Naive B cell (primary cell): ENCODE measurements around the gene PDCD1. TPM values are rescaled to one million over a fixed set of nuclear protein-coding genes. Genes with fewer than 3 reads are reported as not detected.
"Not testable (repeated sequence)": the region's sequence is repeated elsewhere in the genome, so short reads cannot be mapped to it uniquely, and the experiment has no call there.

Source experiments
- ATAC-seq, 2 donors: fragments of 150-1000 bp; cut with Tn5 transposase; 2 replicates each; pipeline ENCODE4 v1.10.0; 2021; ENCODE audit warnings: low read depth in 2 of 2, mild to moderate bottlenecking in 2 of 2, moderate library complexity in 2 of 2
- DNase-seq: peaks from one replicate; pipeline ENCODE4 v3.0.0; 2022
- H3K27ac Mint-ChIP-seq, 6 donors: one replicate each; pipeline ENCODE4 v1.8.0; 2020 to 2022; ENCODE audit warnings: mild to moderate bottlenecking in 6 of 6, mixed read lengths in 6 of 6, moderate library complexity in 5 of 6, inconsistent platforms in 2 of 6
- H3K27me3 Mint-ChIP-seq, 3 donors: one replicate each; pipeline ENCODE4 v1.8.0; 2021 to 2022; ENCODE audit warnings: mixed read lengths in 3 of 3, mild to moderate bottlenecking in 1 of 3
- H3K36me3 Mint-ChIP-seq, 2 donors: one replicate each; pipeline ENCODE4 v1.8.0; 2020 to 2022; ENCODE audit warnings: mixed read lengths in 2 of 2, inconsistent platforms in 1 of 2, mild to moderate bottlenecking in 1 of 2
- H3K4me1 Mint-ChIP-seq, 3 donors: one replicate each; pipeline ENCODE4 v1.8.0; 2020 to 2022; ENCODE audit warnings: mixed read lengths in 3 of 3, inconsistent platforms in 1 of 3, mild to moderate bottlenecking in 1 of 3, moderate library complexity in 1 of 3
- H3K4me3 Mint-ChIP-seq, 8 donors: one replicate each; pipeline ENCODE4 v1.8.0; 2020 to 2022; ENCODE audit warnings: mild to moderate bottlenecking in 8 of 8, mixed read lengths in 8 of 8, moderate library complexity in 8 of 8, inconsistent platforms in 2 of 8
- H3K9me3 Mint-ChIP-seq, 7 donors: one replicate each; pipeline ENCODE4 v1.8.0; 2020 to 2022; ENCODE audit warnings: mixed read lengths in 7 of 7, mild to moderate bottlenecking in 5 of 7, inconsistent platforms in 2 of 7, moderate library complexity in 1 of 7
- polyA plus RNA-seq, 6 donors: library from polyadenylated mRNA; unstranded; fragments of 300-500 nt; fragmentation: Illumina TruSeq; gene quantifications; one replicate each; pipeline ENCODE4 v1.2.3, GENCODE V29; 2021; ENCODE audit warnings: low read depth in 6 of 6

PDCD1 gene
- not detected for polyA plus RNA-seq

DNA sequence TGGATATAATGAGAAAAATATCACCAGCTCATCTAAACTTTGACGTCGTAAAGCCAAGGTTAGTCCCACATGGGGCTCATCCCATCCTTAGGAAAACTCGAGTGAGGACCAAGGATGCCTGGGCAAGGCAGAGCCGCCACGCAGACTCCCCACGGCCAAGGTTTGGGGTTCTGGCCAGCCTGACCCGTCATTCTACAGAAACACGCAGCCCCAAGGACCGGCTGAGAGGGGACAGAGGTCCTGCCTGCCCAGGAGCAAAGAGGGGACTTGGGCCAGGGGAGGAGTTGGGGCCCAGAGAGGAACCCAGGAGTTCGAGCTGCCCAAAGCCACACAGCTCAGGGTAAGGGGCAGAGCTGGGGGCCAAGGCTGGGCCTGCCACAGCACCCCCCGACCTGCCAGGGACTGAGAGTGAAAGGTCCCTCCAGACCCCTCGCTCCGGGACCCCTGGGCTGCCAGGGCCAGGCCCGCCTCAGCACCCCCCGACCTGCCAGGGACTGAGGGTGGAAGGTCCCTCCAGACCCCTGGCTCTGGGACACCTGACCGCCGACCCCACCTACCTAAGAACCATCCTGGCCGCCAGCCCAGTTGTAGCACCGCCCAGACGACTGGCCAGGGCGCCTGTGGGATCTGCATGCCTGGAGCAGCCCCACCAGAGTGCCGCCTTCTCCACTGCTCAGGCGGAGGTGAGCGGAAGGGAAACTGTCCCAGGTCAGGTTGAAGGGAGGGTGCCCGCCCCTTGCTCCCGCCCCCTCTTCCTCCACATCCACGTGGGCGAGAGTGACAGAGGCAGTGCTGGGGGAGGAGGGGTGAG is at the start of gene PDCD1:
Gene PDCD1, minus strand, starts transcription at position 689 of the 811 bp plus-strand sequence. Its CDS starts 56 bp downstream, at position 633.
- H3K4me1 Mint-ChIP-seq, result peaks cover 4 to 16% (median 7%) of the 10 kb centered on the region in 3 donors
- no peaks in the 10 kb centered on the region for H3K9me3 Mint-ChIP-seq
- ATAC-seq (peak; percentile 23 to 44), DNase-seq (no peak)
- H3K27ac Mint-ChIP-seq, result peak within 1 kb of the TSS in 5 of 6 donors; percentile 75 to 95 (median 87)
- H3K4me3 Mint-ChIP-seq, result peak within 1 kb of the TSS in 7 of 8 donors; percentile 36 to 79 (median 66)
- H3K36me3 Mint-ChIP-seq, result peaks cover 0 to 15% of the 10 kb centered on the region in 2 donors
- H3K27me3 Mint-ChIP-seq, result peaks cover 18 to 42% (median 27%) of the 10 kb centered on the region in 3 donors

DNA sequence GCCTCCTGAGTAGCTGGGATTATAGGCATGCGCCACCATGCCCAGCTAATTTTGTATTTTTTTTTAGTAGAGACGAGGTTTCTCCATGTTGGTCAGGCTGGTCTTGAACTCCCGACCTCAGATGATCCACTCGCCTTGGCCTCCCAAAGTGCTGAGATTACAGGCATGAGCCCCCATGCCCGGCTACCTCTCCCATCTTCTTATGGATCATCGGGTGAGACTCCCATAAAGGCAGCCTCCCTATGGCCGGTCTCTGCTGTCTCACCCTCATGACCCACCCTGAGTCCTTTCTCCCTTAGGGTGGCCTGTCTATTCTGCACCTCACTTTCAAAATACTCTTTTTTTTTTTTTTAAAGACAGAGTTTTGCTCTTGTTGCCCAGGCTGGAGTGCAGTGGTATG is 49.1 kb upstream of the PDCD1 start:
- ATAC-seq, DNase-seq, H3K27me3 Mint-ChIP-seq, H3K4me3 Mint-ChIP-seq, H3K9me3 Mint-ChIP-seq: not testable (repeated sequence)
- H3K27ac Mint-ChIP-seq, result peak overlapping the region in 3 of 6 donors; percentile 75 to 90 (median 79)
- peaks cover 20 to 28% of the 10 kb centered on the region in 2 donors for H3K36me3 Mint-ChIP-seq
- peaks cover 22 to 37% (median 26%) of the 10 kb centered on the region in 3 donors for H3K4me1 Mint-ChIP-seq

DNA sequence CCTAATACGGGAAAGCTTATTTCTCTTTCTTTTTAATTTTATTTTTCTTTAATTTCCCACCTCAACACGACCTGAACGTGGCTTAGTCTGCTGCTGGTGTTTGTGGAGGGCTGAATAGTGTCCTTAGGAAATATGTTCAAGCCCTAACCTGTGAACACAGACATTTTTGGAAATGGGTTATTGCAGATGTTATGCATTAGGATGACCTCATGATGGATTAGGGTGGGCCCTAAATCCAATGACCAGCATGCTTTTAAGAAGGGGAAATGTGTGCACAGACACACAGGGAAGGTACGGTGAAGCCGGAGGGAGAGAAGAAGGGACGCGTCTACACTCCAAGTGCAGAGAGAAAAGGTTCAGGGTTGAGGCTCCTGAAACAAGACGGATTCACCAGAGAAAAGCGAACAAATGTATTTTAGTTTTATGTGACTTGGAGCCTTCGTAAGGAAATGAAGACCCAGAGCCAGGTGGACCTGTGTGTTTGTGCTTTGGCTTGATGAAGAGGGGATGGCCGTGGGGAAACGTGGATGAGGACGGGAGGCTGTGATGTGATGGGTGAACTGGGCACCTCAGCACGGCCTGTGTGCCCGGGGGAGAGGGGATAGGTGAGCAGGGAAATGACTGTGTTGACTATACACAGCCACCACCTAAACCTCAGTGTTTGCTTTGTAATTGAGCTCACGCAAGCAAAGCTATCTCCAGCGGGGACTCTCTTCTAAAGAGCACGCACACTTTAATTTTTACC is 48.3 kb upstream of the PDCD1 start:
- Mint-ChIP-seq H3K4me3 (no peak overlapping the region), H3K36me3 (peaks cover 17 to 24% of the 10 kb centered on the region in 2 donors), H3K27ac (peak overlapping the region in 2 of 6 donors; percentile 6 to 88), H3K9me3 (peaks cover 0 to 4% (median 0%) of the 10 kb centered on the region in 7 donors), H3K4me1 (peaks cover 21 to 37% (median 26%) of the 10 kb centered on the region in 3 donors), H3K27me3 (no peaks in the 10 kb centered on the region)
- ATAC-seq (no peak), DNase-seq (no peak)

DNA sequence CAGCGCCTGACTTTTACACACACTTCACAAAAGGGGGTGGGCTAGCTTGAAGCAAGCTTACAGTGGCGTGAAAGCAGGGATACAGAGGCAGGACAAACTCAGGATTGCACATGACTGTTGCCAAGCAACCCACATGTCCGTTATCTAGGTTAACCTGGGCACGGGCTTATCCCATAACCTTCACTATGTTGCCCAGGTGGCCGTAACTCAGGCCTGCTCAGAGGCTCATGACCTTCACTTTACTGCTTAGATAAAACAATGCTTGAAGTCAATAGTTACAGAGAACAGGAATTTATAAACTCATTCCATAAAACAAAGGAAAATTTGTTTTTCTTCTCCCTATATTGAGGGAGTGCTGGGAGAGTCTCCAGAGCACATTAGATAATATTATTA is 47.7 kb upstream of the PDCD1 start:
- H3K4me3 Mint-ChIP-seq, H3K27me3 Mint-ChIP-seq, H3K9me3 Mint-ChIP-seq, ATAC-seq, DNase-seq: not testable (repeated sequence)
- peaks cover 21 to 34% (median 25%) of the 10 kb centered on the region in 3 donors for H3K4me1 Mint-ChIP-seq
- H3K27ac Mint-ChIP-seq, result peak overlapping the region in 2 of 6 donors; percentile 47 to 87
- peaks cover 11 to 17% of the 10 kb centered on the region in 2 donors for H3K36me3 Mint-ChIP-seq

DNA sequence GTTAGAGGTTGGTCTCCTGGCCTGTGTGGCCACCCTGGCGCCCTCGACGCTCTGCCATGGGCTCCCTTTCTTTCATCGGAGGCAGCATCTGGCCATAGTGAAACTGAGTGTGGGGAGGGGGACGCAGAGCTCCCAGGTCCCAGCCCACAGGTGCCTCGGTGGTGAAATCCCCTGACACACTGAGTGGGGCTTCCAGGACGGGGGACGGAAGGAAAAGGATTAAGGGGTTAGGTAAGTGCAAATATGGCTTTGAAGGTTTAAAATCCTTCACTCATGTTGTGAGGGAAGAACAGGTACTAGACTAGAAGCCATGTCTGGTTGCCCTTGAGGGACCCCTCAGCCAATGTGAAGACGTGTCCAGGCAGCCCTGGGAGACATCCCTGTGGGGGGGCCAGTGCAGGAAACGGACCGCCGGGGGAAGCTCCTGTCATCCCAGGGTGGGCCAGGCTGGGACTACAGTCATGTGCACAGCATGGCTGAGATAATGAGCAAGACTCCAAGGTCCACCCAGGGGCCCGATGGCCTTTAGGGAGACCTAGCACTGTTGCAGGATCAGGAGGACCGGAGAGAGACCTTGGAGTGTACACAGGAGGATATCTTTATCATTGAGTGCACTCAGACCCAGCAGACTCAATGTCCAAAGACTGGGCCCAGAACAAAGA is 47.2 kb upstream of the PDCD1 start:
- Mint-ChIP-seq H3K4me3 (no peak overlapping the region), H3K27ac (peak overlapping the region in 4 of 6 donors; percentile 47 to 87 (median 64)), H3K9me3 (peaks cover 0 to 2% (median 0%) of the 10 kb centered on the region in 7 donors), H3K36me3 (peaks cover 6 to 12% of the 10 kb centered on the region in 2 donors), H3K27me3 (no peaks in the 10 kb centered on the region), H3K4me1 (peaks cover 16 to 31% (median 22%) of the 10 kb centered on the region in 3 donors)
- DNase-seq, result no peak
- no peak for ATAC-seq

DNA sequence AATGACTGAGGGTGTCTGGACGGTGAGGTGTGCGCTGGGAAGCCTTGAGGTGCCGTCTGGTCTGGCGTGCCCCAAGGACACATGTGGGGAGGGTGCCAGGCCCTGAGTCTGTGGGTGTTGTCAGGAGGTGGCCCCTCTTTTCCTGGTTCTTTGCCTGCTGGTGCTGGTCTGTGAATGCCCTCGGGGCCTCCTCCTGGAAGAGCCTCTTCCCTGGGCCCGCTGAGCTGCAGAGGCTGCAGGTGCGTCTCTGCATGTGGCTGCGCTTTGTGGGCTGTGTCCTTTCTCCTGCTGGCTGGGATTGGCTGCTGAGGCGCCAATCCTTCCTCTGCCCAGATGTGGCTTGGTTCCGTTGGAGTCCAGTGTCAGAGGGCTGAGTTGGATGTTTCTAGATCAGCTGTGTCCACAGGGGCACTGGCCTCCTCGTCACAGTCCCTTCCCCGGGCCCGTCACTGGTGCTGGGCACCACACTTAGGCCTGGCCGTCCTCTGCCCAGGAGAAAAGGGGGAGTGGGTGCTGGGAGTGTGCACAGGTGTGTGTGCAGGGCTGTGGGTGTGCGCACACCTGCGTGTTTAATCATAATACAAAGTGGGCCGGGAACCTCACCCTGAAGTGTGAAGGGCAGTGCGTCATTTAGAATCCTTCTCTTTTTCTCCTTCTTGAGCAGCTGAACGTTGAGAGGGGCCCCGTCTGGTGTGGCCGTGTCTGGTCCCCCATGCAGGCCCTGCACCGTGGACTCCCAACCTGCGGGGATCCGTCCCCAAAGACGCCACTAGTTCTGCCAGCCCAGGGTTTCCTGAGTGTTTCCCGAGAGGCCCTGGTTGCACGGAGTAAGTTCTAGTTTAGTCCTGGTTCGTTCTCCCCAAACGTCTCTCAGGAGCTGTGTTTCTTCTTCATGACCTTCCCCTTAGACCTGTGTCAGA is 46.4 kb upstream of the PDCD1 start:
- Mint-ChIP-seq H3K36me3 (peaks cover 0 to 7% of the 10 kb centered on the region in 2 donors), H3K4me1 (peaks cover 15 to 29% (median 22%) of the 10 kb centered on the region in 3 donors), H3K9me3 (no peaks in the 10 kb centered on the region), H3K4me3 (no peak overlapping the region), H3K27me3 (no peaks in the 10 kb centered on the region), H3K27ac (peak overlapping the region in 3 of 6 donors; percentile 26 to 60 (median 42))
- DNase-seq (no peak), ATAC-seq (no peak)

DNA sequence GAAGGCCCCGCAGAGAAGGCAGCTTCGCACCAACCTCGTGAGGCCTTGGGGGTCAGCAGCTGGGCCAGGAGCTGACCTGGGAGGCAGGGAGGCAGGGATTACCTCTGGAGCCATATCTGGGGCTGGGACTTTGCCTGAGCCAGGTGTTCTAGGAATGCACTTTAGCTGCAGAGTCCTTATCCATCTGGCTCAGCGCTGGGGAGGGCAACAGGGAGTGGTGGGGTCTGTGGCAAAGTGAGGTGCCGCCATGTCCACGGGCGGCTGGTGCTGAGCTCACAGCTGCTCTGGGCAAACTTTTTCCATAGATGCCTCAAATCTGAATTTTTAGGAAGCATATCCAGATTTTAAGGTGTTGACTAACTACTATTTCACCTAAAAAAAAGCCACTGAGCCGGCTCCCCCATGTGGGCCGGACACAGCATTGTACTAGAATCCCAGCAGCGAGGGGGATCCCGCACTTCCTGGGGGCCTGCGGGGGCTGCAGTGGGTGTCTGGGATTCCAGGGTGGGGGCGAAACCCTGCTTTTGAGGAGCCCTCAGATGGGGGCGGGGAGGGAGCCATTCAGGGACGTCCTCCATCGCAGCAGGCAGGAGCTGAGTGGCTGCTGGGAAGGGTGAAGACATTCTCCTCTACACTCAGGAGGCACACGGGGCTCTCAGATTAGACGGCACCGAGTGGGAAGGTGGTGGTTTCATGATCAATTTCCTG is 45.5 kb upstream of the PDCD1 start:
- Mint-ChIP-seq H3K36me3 (peaks cover 0 to 7% of the 10 kb centered on the region in 2 donors), H3K9me3 (no peaks in the 10 kb centered on the region), H3K27me3 (no peaks in the 10 kb centered on the region), H3K27ac (peak overlapping the region in 2 of 6 donors; percentile 26 to 56), H3K4me3 (no peak overlapping the region), H3K4me1 (peaks cover 15 to 29% (median 17%) of the 10 kb centered on the region in 3 donors)
- ATAC-seq (no peak), DNase-seq (no peak)

DNA sequence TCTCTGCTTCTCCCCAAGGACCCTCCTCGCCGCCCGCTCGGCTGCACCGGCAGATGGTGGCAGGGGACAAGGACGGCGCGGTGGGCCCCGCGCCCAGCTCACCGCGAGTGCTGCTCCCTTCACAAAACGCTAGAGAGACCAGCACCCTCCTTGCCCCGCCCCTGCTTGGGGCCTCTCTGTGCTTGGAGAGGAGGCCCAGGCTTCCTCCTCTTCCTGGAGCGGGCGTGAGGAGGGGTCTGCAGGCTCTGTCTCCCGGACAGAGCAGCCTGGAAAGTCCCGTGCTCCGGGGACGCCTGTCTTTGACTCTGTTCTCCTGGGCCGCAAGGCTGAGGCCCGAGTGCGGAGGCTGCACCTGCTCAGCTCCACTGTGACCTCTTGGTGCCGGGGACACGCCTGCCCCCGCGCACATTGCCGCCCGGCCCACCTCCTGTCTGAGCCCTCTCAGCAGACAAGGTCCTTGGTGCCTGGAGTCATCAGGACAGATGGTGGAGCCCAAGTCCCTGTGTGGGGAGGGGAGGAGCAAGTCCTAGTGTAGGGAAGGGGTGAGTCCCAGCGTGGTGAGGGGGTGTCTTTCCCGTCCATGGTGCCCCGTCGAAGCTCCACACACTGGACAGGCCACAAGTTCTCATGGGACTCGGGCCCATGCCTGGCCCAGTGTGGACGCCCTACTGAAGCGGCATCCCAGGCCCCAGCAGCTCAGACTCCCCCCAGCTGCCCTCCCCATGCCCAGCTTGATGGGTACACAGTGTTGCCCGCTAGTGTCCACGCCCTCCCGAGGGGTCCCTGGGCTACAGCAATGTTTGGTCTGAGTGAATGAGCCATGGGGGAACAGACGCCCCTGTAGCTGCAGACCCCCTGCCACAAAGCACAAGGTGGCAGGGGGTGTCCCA is 44.7 kb upstream of the PDCD1 start:
- Mint-ChIP-seq H3K27me3 (no peaks in the 10 kb centered on the region), H3K9me3 (no peaks in the 10 kb centered on the region), H3K4me1 (peaks cover 15 to 27% (median 17%) of the 10 kb centered on the region in 3 donors), H3K4me3 (no peak overlapping the region), H3K36me3 (peaks cover 0 to 7% of the 10 kb centered on the region in 2 donors), H3K27ac (no peak overlapping the region)
- ATAC-seq, result no peak
- no peak for DNase-seq

DNA sequence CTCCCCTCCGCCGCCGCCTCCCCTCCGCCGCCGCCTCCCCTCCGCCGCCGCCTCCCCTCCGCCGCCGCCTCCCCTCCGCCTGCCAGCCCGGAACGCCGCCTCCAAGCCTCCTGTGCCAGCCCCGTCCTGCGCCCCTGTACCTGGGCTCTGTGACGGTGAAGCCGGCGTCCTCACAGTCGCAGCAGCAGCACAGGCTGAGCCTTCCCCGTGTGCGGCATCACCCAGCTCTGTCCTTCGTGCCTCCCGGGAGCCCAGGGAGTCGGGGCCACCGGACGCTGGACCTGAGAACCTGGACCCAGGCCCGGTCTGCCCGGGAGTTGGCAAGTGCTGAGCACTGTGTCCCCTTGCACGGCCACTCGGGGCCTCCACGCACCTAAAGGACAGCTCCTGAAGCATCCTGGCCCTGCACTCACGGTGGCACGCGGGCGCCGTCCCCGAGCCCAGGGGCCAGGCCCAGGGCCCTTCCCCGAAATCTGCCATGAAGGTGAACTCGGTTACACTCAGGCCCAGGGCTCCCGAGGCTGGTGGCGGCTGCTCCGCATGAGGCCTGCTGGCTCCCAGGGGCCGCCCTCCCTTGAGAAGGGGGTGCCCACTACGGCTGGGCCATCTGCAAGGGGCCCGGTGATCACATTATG is 43.8 kb upstream of the PDCD1 start:
- ATAC-seq (peak in 1 of 2 donors; percentile 13), DNase-seq (no peak)
- Mint-ChIP-seq H3K4me3 (peak overlapping the region in 1 of 8 donors; percentile 50), H3K9me3 (no peaks in the 10 kb centered on the region), H3K27ac (no peak overlapping the region), H3K27me3 (no peaks in the 10 kb centered on the region), H3K36me3 (peaks cover 0 to 7% of the 10 kb centered on the region in 2 donors), H3K4me1 (peaks cover 15 to 19% (median 19%) of the 10 kb centered on the region in 3 donors)

DNA sequence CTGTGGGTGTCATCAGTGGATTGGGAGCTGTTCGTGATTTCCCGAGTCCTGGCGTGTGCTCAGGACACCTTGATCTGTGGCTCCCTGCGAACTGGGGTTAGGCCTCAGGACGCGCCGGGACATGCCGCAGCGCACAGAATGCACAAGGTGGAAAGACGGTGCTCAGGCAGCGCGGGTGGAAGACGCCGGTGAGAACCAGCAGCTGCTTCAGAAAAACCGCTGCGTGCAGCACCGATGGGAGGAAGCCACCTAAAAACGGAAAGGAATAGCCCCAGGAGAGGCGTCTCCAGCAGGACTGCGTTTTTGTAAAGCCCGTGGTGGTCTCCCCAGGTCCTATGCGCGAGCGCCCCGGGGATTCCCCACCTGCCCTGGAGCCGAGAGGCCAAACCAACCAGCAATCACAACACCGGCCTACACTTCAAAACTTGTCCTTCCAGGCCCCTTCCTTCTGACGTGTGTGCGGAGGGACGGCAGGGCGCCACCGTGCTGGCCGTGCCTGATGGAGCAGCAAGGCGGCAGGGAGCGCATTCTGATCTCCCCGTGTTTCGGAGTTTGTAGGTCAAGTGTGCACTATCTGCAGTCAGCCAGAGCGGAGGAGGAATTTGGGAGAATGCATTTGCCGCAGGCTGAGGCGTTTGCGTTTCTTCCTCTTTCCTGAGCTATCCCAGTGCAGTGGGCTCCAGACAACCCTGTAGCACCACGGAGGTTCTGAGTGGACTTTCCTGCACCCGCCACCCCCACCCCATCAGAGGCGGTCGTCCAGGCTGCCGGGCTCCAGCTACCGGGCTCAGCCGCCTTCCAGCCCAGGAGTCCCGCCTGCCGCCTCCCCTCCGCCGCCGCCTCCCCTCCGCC is 43.0 kb upstream of the PDCD1 start:
- H3K27ac Mint-ChIP-seq, result peak overlapping the region in 4 of 6 donors; percentile 8 to 94 (median 21)
- H3K4me3 Mint-ChIP-seq, result peak overlapping the region in 3 of 8 donors; percentile 26 to 71 (median 50)
- no peaks in the 10 kb centered on the region for H3K27me3 Mint-ChIP-seq
- H3K36me3 Mint-ChIP-seq, result peaks cover 0 to 7% of the 10 kb centered on the region in 2 donors
- ATAC-seq, result peak in 1 of 2 donors; percentile 33
- H3K4me1 Mint-ChIP-seq, result peaks cover 10 to 21% (median 13%) of the 10 kb centered on the region in 3 donors
- no peaks in the 10 kb centered on the region for H3K9me3 Mint-ChIP-seq
- no peak for DNase-seq
